ENCODE results near the gene SLC43A2. TPM values are rescaled to one million over a fixed set of nuclear protein-coding genes. Genes with fewer than 3 reads are reported as not detected.
A peak's percentile ranks its signal among the peaks of the same experiment; 100 is the strongest.
"Not testable (repeated sequence)": the region's sequence is repeated elsewhere in the genome, so short reads cannot be mapped to it uniquely, and the experiment has no call there.

Gene SLC43A2
- total RNA-seq = 1 to 10 TPM; 5.1 to 7.4 TPM
- total RNA-seq = 0.12 to 1.8 reads per million in 2 donors

GRCh38 chr17:1627982-1628855 lies at the start of gene SLC43A2:
TSS of gene SLC43A2 (minus strand) at chr17:1628834. CDS start at chr17:1627874, 960 bp downstream.
- peak; percentile 59 to 67 (median 65) for DNase-seq
- Mint-ChIP-seq H3K4me3 (peak within 1 kb of the TSS; percentile 98), H3K4me1 (peaks cover 20% of the 10 kb centered on the region), H3K27ac (peak within 1 kb of the TSS; percentile 89), H3K27me3 (peaks cover 17% of the 10 kb centered on the region), H3K36me3 (ENCODE audit: low read depth) (peaks cover 2% of the 10 kb centered on the region)
- ATAC-seq = peak; percentile 82
- no peaks in the 10 kb centered on the region for H3K9me3 ChIP-seq (ENCODE audit: control insufficient read depth, low read length, poor library complexity, severe bottlenecking)

GRCh38 chr17:1676401-1676800 lies 47.8 kb upstream of the SLC43A2 start:
- peak overlapping the region; percentile 66 for H3K27ac Mint-ChIP-seq
- H3K27me3 Mint-ChIP-seq = no peaks in the 10 kb centered on the region
- H3K9me3 ChIP-seq (ENCODE audit: control insufficient read depth, low read length, poor library complexity, severe bottlenecking) = no peaks in the 10 kb centered on the region
- H3K4me3 Mint-ChIP-seq = no peak overlapping the region
- DNase-seq (no peak), ATAC-seq (no peak)
- peaks cover 26% of the 10 kb centered on the region for H3K4me1 Mint-ChIP-seq
- H3K36me3 Mint-ChIP-seq (ENCODE audit: low read depth) = peaks cover 17% of the 10 kb centered on the region

GRCh38 chr17:1673041-1673785 lies 44.6 kb upstream of the SLC43A2 start:
- Mint-ChIP-seq H3K36me3 (ENCODE audit: low read depth) (peaks cover 21% of the 10 kb centered on the region), H3K4me1 (peaks cover 39% of the 10 kb centered on the region), H3K27ac (peak overlapping the region; percentile 83), H3K27me3 (no peaks in the 10 kb centered on the region), H3K4me3 (no peak overlapping the region)
- ATAC-seq (peak; percentile 68), DNase-seq (no peak)
- no peaks in the 10 kb centered on the region for H3K9me3 ChIP-seq (ENCODE audit: control insufficient read depth, low read length, poor library complexity, severe bottlenecking)

GRCh38 chr17:1663934-1664333 lies 35.3 kb upstream of the SLC43A2 start:
- not testable (repeated sequence) for H3K4me3 Mint-ChIP-seq; DNase-seq; H3K27me3 Mint-ChIP-seq; H3K27ac Mint-ChIP-seq; ATAC-seq; H3K9me3 ChIP-seq (ENCODE audit: control insufficient read depth, low read length, poor library complexity, severe bottlenecking)
- Mint-ChIP-seq H3K4me1 (peaks cover 11% of the 10 kb centered on the region), H3K36me3 (ENCODE audit: low read depth) (peaks cover 14% of the 10 kb centered on the region)

- peaks cover 15% of the 10 kb centered on the region for H3K36me3 Mint-ChIP-seq (ENCODE audit: low read depth)
- peaks cover 5% of the 10 kb centered on the region for H3K4me1 Mint-ChIP-seq
- H3K27ac Mint-ChIP-seq = peak overlapping the region; percentile 87
- no peak overlapping the region for H3K4me3 Mint-ChIP-seq
- ATAC-seq (no peak), DNase-seq (no peak)
- no peaks in the 10 kb centered on the region for H3K27me3 Mint-ChIP-seq
- H3K9me3 ChIP-seq (ENCODE audit: control insufficient read depth, low read length, poor library complexity, severe bottlenecking) = no peaks in the 10 kb centered on the region
These were observed 32.4 kb upstream of the SLC43A2 start for GRCh38 chr17:1661045-1661444.

- H3K27me3 Mint-ChIP-seq = no peaks in the 10 kb centered on the region
- ATAC-seq = no peak
These were observed 29.5 kb upstream of the SLC43A2 start for GRCh38 chr17:1658100-1658499.

GRCh38 chr17:1653735-1654134 lies 25.1 kb upstream of the SLC43A2 start:
- peaks cover 12% of the 10 kb centered on the region for H3K4me1 Mint-ChIP-seq
- ATAC-seq = no peak
- peaks cover 11% of the 10 kb centered on the region for H3K36me3 Mint-ChIP-seq (ENCODE audit: low read depth)
- DNase-seq = no peak
- no peak overlapping the region for H3K4me3 Mint-ChIP-seq
- H3K27ac Mint-ChIP-seq = no peak overlapping the region
- H3K9me3 ChIP-seq (ENCODE audit: control insufficient read depth, low read length, poor library complexity, severe bottlenecking) = no peaks in the 10 kb centered on the region
- H3K27me3 Mint-ChIP-seq = no peaks in the 10 kb centered on the region

More at GRCh38 chr17:1658100-1658499, 29.5 kb upstream of the SLC43A2 start:
- Mint-ChIP-seq H3K36me3 (ENCODE audit: low read depth) (peaks cover 17% of the 10 kb centered on the region), H3K4me1 (peaks cover 7% of the 10 kb centered on the region), H3K27ac (peak overlapping the region; percentile 8), H3K4me3 (no peak overlapping the region)
- H3K9me3 ChIP-seq (ENCODE audit: control insufficient read depth, low read length, poor library complexity, severe bottlenecking) = no peaks in the 10 kb centered on the region
- no peak for DNase-seq

GRCh38 chr17:1652794-1653193 lies 24.2 kb upstream of the SLC43A2 start:
- not testable (repeated sequence) for H3K9me3 ChIP-seq (ENCODE audit: control insufficient read depth, low read length, poor library complexity, severe bottlenecking); ATAC-seq; H3K27me3 Mint-ChIP-seq; DNase-seq
- peaks cover 12% of the 10 kb centered on the region for H3K4me1 Mint-ChIP-seq
- H3K27ac Mint-ChIP-seq = peak overlapping the region; percentile 8
- peak overlapping the region; percentile 66 for H3K4me3 Mint-ChIP-seq
- H3K36me3 Mint-ChIP-seq (ENCODE audit: low read depth) = peaks cover 11% of the 10 kb centered on the region

- no peaks in the 10 kb centered on the region for H3K9me3 ChIP-seq (ENCODE audit: control insufficient read depth, low read length, poor library complexity, severe bottlenecking)
- Mint-ChIP-seq H3K27me3 (no peaks in the 10 kb centered on the region), H3K36me3 (ENCODE audit: low read depth) (peaks cover 6% of the 10 kb centered on the region), H3K4me1 (peaks cover 12% of the 10 kb centered on the region), H3K27ac (no peak overlapping the region), H3K4me3 (peak overlapping the region; percentile 21)
- DNase-seq (no peak), ATAC-seq (no peak)
These were observed 22.9 kb upstream of the SLC43A2 start for GRCh38 chr17:1651559-1651844.

GRCh38 chr17:1650731-1651558 lies 22.3 kb upstream of the SLC43A2 start:
- H3K9me3 ChIP-seq (ENCODE audit: control insufficient read depth, low read length, poor library complexity, severe bottlenecking) = no peaks in the 10 kb centered on the region
- ATAC-seq = no peak
- Mint-ChIP-seq H3K36me3 (ENCODE audit: low read depth) (peaks cover 2% of the 10 kb centered on the region), H3K4me1 (peaks cover 12% of the 10 kb centered on the region), H3K4me3 (peak overlapping the region; percentile 31), H3K27me3 (no peaks in the 10 kb centered on the region), H3K27ac (no peak overlapping the region)
- DNase-seq = no peak

GRCh38 chr17:1649844-1650501 lies 21.3 kb upstream of the SLC43A2 start, which contains the start of gene RILP:
TSS of gene RILP (minus strand) at chr17:1649866. CDS start at chr17:1649804, 62 bp downstream.
- H3K4me3 Mint-ChIP-seq = peak within 1 kb of the TSS; percentile 69
- H3K36me3 Mint-ChIP-seq (ENCODE audit: low read depth) = peaks cover 2% of the 10 kb centered on the region
- H3K27me3 Mint-ChIP-seq = no peaks in the 10 kb centered on the region
- ATAC-seq (peak; percentile 18), DNase-seq (no peak)
- peaks cover 16% of the 10 kb centered on the region for H3K4me1 Mint-ChIP-seq
- H3K27ac Mint-ChIP-seq = peak within 1 kb of the TSS; percentile 11
- H3K9me3 ChIP-seq (ENCODE audit: control insufficient read depth, low read length, poor library complexity, severe bottlenecking) = no peaks in the 10 kb centered on the region

Measured in T-helper 17 cell (primary cell).